ENCODE results near the gene MIB1.
"Not testable (repeated sequence)": the region's sequence is repeated elsewhere in the genome, so short reads cannot be mapped to it uniquely, and the experiment has no call there.

MIB1 gene

GRCh38 chr18:21743166-21743832 lies 2.7 kb downstream of the MIB1 start:
- no peak for DNase-seq (ENCODE audit: low read depth in 1 of 2, low spot score in 1 of 2)

GRCh38 chr18:21745231-21745630 lies 4.6 kb downstream of the MIB1 start:
- no peak for DNase-seq (ENCODE audit: low read depth in 1 of 2, low spot score in 1 of 2)

GRCh38 chr18:21747268-21747667 lies 6.7 kb downstream of the MIB1 start:
- no peak for DNase-seq (ENCODE audit: low read depth in 1 of 2, low spot score in 1 of 2)

- DNase-seq (ENCODE audit: low read depth in 1 of 2, low spot score in 1 of 2), result no peak
Observed at GRCh38 chr18:21747764-21748693, 7.4 kb downstream of the MIB1 start.

GRCh38 chr18:21757833-21758232 lies 17.2 kb downstream of the MIB1 start:
- no peak for DNase-seq (ENCODE audit: low read depth in 1 of 2, low spot score in 1 of 2)

GRCh38 chr18:21759836-21760235 lies 19.2 kb downstream of the MIB1 start:
- no peak for DNase-seq (ENCODE audit: low read depth in 1 of 2, low spot score in 1 of 2)

- no peak for DNase-seq (ENCODE audit: low read depth in 1 of 2, low spot score in 1 of 2)
Observed at GRCh38 chr18:21760321-21760720, 19.7 kb downstream of the MIB1 start.

GRCh38 chr18:21761471-21762115 lies 21.0 kb downstream of the MIB1 start:
- DNase-seq (ENCODE audit: low read depth in 1 of 2, low spot score in 1 of 2), result no peak

- DNase-seq (ENCODE audit: low read depth in 1 of 2, low spot score in 1 of 2), result no peak
Observed at GRCh38 chr18:21762181-21762772, 21.7 kb downstream of the MIB1 start.

GRCh38 chr18:21763846-21764646 lies 23.5 kb downstream of the MIB1 start:
- no peak for DNase-seq (ENCODE audit: low read depth in 1 of 2, low spot score in 1 of 2)

- no peak for DNase-seq (ENCODE audit: low read depth in 1 of 2, low spot score in 1 of 2)
Observed at GRCh38 chr18:21769206-21769605, 28.6 kb downstream of the MIB1 start.

GRCh38 chr18:21774722-21775121 lies 34.1 kb downstream of the MIB1 start:
- no peak for DNase-seq (ENCODE audit: low read depth in 1 of 2, low spot score in 1 of 2)

- no peak for DNase-seq (ENCODE audit: low read depth in 1 of 2, low spot score in 1 of 2)
Observed at GRCh38 chr18:21777814-21778213, 37.2 kb downstream of the MIB1 start.

- no peak for DNase-seq (ENCODE audit: low read depth in 1 of 2, low spot score in 1 of 2)
Observed at GRCh38 chr18:21786526-21786925, 45.9 kb downstream of the MIB1 start.

- not testable (repeated sequence) for DNase-seq (ENCODE audit: low read depth in 1 of 2, low spot score in 1 of 2)
Observed at GRCh38 chr18:21796089-21796488, 55.5 kb downstream of the MIB1 start.

GRCh38 chr18:21798126-21798525 lies 57.5 kb downstream of the MIB1 start:
- DNase-seq (ENCODE audit: low read depth in 1 of 2, low spot score in 1 of 2), result no peak

- no peak for DNase-seq (ENCODE audit: low read depth in 1 of 2, low spot score in 1 of 2)
Observed at GRCh38 chr18:21799721-21800120, 59.1 kb downstream of the MIB1 start.

- no peak for DNase-seq (ENCODE audit: low read depth in 1 of 2, low spot score in 1 of 2)
Observed at GRCh38 chr18:21803495-21803894, 62.9 kb downstream of the MIB1 start.

GRCh38 chr18:21805771-21806366 lies 65.3 kb downstream of the MIB1 start:
- no peak for DNase-seq (ENCODE audit: low read depth in 1 of 2, low spot score in 1 of 2)

- DNase-seq (ENCODE audit: low read depth in 1 of 2, low spot score in 1 of 2), result no peak
Observed at GRCh38 chr18:21808185-21808584, 67.6 kb downstream of the MIB1 start.
